ENCODE results near the gene CTDNEP1.

CTDNEP1 gene

GRCh38 chr17:7281074-7281952 lies 29.8 kb upstream of the CTDNEP1 start, which contains the start of gene SLC2A4:
Gene SLC2A4 (plus strand): TSS chr17:7281718. CDS start chr17:7281935, 217 bp downstream.
- in situ Hi-C loops (cut with MboI; ENCODE audit: low sequenced_read_pairs, unreplicated experiment): loop anchor here (25.0 kb wide), 1 partner anchor 244 kb away; the partner anchor contains the start of genes SLC16A11 and SLC16A13
- peak; percentile 99 for DNase-seq (ENCODE audit: low spot score)

DNA sequence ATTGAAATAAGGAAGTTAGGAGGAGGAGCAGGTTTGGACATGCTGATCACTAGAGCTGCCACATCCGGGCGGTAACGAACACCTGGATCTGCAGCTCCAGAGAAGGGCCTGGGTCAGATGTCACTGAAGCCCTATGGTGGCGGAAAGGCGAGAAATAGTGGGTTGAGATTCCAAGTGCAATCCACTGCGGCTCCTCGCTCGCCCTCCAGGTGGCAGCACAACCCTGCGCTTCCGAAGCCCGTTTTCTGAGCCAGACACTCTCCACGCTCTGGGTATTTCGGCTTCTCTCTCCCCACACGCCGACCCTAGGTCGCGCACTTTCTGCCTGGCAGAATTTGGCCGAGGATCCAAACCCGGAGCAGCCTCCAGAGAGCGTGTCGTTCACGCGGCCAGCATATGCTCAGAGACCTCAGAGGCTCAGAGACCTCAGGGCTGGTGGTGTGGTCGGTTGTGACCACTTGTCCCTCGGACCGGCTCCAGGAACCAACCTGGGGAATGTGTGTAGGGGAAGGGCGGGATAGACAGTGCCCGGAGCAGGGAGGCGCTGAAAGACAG lies 29.1 kb upstream of the CTDNEP1 start:
- peak; percentile 65 for TF ChIP-seq CTCF (IDR thresholded peaks at IDR 0.05; ENCODE audit: borderline replicate concordance, control extremely low read depth, extremely low read depth, insufficient read depth, missing control alignments)
- in situ Hi-C loops (cut with MboI; ENCODE audit: low sequenced_read_pairs, unreplicated experiment): loop anchor here (25.0 kb wide), 1 partner anchor 243 kb away; the partner anchor contains the start of genes SLC16A11 and SLC16A13
- peak; percentile 90 for DNase-seq (ENCODE audit: low spot score)

More at GRCh38 chr17:7281074-7281952, 29.8 kb upstream of the CTDNEP1 start, which contains the start of gene SLC2A4:
- TF ChIP-seq CTCF (IDR thresholded peaks at IDR 0.05; ENCODE audit: borderline replicate concordance, control extremely low read depth, extremely low read depth, insufficient read depth, missing control alignments): no peak

DNA sequence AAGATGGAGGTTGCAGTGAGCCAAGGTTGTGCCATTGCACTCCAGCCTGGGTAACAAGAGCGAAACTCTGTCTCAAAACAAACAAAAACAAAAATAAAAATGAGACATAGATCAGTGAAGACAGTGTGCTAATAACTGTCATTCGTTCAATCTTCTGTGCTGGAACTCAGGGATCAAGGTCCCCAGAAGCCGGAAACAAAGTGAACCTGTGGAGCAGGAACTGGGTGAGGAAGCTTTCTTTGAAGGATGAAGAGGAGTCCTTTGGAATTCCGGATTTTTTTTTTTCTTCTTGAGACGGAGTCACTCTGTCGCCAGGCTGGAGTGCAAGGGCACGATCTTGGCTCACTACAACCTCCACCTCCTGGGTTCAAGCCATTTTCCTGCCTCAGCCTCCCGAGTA lies 27.9 kb upstream of the CTDNEP1 start:
- in situ Hi-C loops (cut with MboI; ENCODE audit: low sequenced_read_pairs, unreplicated experiment): loop anchor here (25.0 kb wide), 1 partner anchor 242 kb away; the partner anchor contains the start of genes SLC16A11 and SLC16A13
- no peak for DNase-seq (ENCODE audit: low spot score)
- TF ChIP-seq CTCF (IDR thresholded peaks at IDR 0.05; ENCODE audit: borderline replicate concordance, control extremely low read depth, extremely low read depth, insufficient read depth, missing control alignments): no peak

- no peak for TF ChIP-seq CTCF (IDR thresholded peaks at IDR 0.05; ENCODE audit: borderline replicate concordance, control extremely low read depth, extremely low read depth, insufficient read depth, missing control alignments)
- no peak for DNase-seq (ENCODE audit: low spot score)
- in situ Hi-C loops (cut with MboI; ENCODE audit: low sequenced_read_pairs, unreplicated experiment): no loop called here
Measured at GRCh38 chr17:7266784-7267183, 15.2 kb upstream of the CTDNEP1 start.

GRCh38 chr17:7263801-7264078 lies 12.2 kb upstream of the CTDNEP1 start:
- TF ChIP-seq CTCF (IDR thresholded peaks at IDR 0.05; ENCODE audit: borderline replicate concordance, control extremely low read depth, extremely low read depth, insufficient read depth, missing control alignments): no peak
- DNase-seq (ENCODE audit: low spot score): no peak
- in situ Hi-C loops (cut with MboI; ENCODE audit: low sequenced_read_pairs, unreplicated experiment): no loop called here

DNA sequence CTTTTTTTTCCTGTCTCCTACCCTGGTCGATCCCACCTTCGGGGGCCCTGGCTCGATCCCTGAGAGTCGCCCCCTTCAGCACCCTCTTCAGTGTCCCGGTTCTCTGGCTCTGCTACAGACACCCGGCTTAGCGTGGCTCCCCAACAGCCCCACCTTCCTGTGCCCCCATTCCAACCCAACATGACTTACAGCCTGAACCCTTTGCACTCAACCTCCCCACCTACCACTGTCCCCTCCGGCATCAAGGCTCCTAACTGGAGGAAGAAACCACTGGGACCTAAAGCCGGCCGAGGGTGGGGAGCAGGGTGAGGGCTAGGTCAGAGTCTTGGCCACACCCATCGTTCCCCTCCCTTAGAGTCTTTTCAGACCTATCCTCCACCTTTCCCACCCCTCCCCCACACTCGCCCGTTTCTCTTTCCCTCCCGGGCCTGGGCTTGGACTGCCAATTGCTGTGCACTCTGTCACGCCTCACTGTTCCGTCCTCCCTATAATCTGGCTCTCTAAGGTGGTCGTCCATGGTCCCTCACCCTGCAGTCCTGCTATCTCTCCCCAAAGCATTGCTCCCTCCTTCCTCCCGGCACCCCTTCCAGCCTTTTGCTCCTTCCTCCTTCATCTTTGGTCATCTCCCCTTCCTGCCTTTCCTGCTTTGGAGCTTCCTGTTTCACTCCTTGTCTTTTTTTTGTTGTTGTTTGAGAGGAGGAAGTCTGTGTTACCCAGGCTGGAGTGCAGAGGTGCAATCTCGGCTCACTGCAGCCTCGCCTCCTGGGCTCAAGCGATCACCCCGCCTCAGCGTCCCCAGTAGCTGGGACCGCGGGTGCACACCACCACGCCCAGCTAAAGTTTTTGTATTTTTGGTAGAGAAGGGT lies 11.6 kb upstream of the CTDNEP1 start:
- no peak for DNase-seq (ENCODE audit: low spot score)
- in situ Hi-C loops (cut with MboI; ENCODE audit: low sequenced_read_pairs, unreplicated experiment): no loop called here
- no peak for TF ChIP-seq CTCF (IDR thresholded peaks at IDR 0.05; ENCODE audit: borderline replicate concordance, control extremely low read depth, extremely low read depth, insufficient read depth, missing control alignments)
